HL-60/S4 treated with retinoic acid at 250 ng/mL for 4 days and 3 days (cell line): Measurements from ENCODE around the gene SMIM3.

Experiments
- in situ Hi-C: fragments of 300-500 bp; cut with MboI; formaldehyde crosslinking; loops from 2 replicates; pipeline ENCODE4 v1.7.0; 2022; ENCODE audit warnings: low sequenced_read_pairs

SMIM3 gene

GRCh38 chr5:150765011-150765798 lies 13.4 kb upstream of the SMIM3 start:
- in situ Hi-C loops, result no loop called here

GRCh38 chr5:150765799-150766169 lies 12.8 kb upstream of the SMIM3 start:
- in situ Hi-C loops, result no loop called here

GRCh38 chr5:150766251-150766650 lies 12.3 kb upstream of the SMIM3 start:
- in situ Hi-C loops, result no loop called here

GRCh38 chr5:150771034-150771795 lies 7.3 kb upstream of the SMIM3 start:
- in situ Hi-C loops, result no loop called here

GRCh38 chr5:150774145-150774544 lies 4.4 kb upstream of the SMIM3 start:
- in situ Hi-C loops, result no loop called here

GRCh38 chr5:150777685-150778084 lies 872 bp upstream of the SMIM3 start:
- in situ Hi-C loops, result no loop called here

- in situ Hi-C loops, result no loop called here
Observed at GRCh38 chr5:150778088-150778516, 455 bp upstream of the SMIM3 start.

- in situ Hi-C loops, result no loop called here
Observed at GRCh38 chr5:150779397-150780186, 1.0 kb downstream of the SMIM3 start.

- in situ Hi-C loops, result no loop called here
Observed at GRCh38 chr5:150780187-150780692, 1.7 kb downstream of the SMIM3 start.

GRCh38 chr5:150780816-150781221 lies 2.3 kb downstream of the SMIM3 start:
- in situ Hi-C loops, result no loop called here

GRCh38 chr5:150781706-150782614 lies 3.4 kb downstream of the SMIM3 start:
- in situ Hi-C loops, result no loop called here

GRCh38 chr5:150782850-150783249 lies 4.3 kb downstream of the SMIM3 start:
- in situ Hi-C loops, result no loop called here

GRCh38 chr5:150783422-150783928 lies 4.9 kb downstream of the SMIM3 start:
- in situ Hi-C loops, result no loop called here

GRCh38 chr5:150785950-150786349 lies 7.4 kb downstream of the SMIM3 start:
- in situ Hi-C loops, result no loop called here

GRCh38 chr5:150786876-150787275 lies 8.3 kb downstream of the SMIM3 start:
- in situ Hi-C loops, result no loop called here

- in situ Hi-C loops, result no loop called here
Observed at GRCh38 chr5:150787656-150788055, 9.1 kb downstream of the SMIM3 start.

GRCh38 chr5:150788977-150789376 lies 10.4 kb downstream of the SMIM3 start:
- in situ Hi-C loops, result no loop called here

- in situ Hi-C loops, result no loop called here
Observed at GRCh38 chr5:150789450-150789849, 10.9 kb downstream of the SMIM3 start.

GRCh38 chr5:150789943-150790611 lies 11.5 kb downstream of the SMIM3 start:
- in situ Hi-C loops, result no loop called here
